Transverse colon (tissue), 4 donors: ENCODE results near the gene FKBP5. TPM values are rescaled to one million over a fixed set of nuclear protein-coding genes. Genes with fewer than 3 reads are reported as not detected.

Source experiments
- DNase-seq: peaks from one replicate; pipeline ENCODE4 v3.0.0-alpha.2; 2019
- H3K27ac ChIP-seq, 4 donors: fragments of 200-600 bp; sonication (generic); 2 replicates each; pipeline ENCODE4 v1.5.1; 2016 to 2018; ENCODE audit warnings: inconsistent platforms in 4 of 4
- H3K27me3 ChIP-seq: fragments of 200-600 bp; sonication (generic); 2 replicates; pipeline ENCODE4 v1.5.1; 2017; ENCODE audit warnings: inconsistent platforms
- H3K36me3 ChIP-seq, 4 donors: fragments of 200-600 bp; sonication (generic); 2 replicates each; pipeline ENCODE4 v1.5.1; 2017 to 2019; ENCODE audit warnings: inconsistent platforms in 4 of 4
- H3K4me1 ChIP-seq, 4 donors: fragments of 200-600 bp; sonication (generic); 2 replicates each; pipeline ENCODE4 v1.5.1; 2017 to 2020; ENCODE audit warnings: inconsistent platforms in 4 of 4
- H3K4me3 ChIP-seq, 4 donors: fragments of 200-600 bp; sonication (generic); 1 replicate in 1 of 4; 2 replicates in 3 of 4; pipeline versions ENCODE4 v1.5.1 to v1.6.1; 2017 to 2019; ENCODE audit warnings: inconsistent platforms in 4 of 4
- H3K9me3 ChIP-seq, 2 donors: fragments of 200-600 bp; sonication (generic); 2 replicates each; pipeline ENCODE4 v1.5.1; 2017 to 2019; ENCODE audit warnings: inconsistent platforms in 2 of 2
- CTCF ChIP-seq, 5 experiments: fragments of 200-600 bp in 3 of 5; fragments of 450-650 bp in 2 of 5; sonication (generic) in 3 of 5; IDR thresholded peaks; 1 replicate in 2 of 5; 2 replicates in 3 of 5; pipeline ENCODE4 v1.5.1; 2016 to 2017; ENCODE audit warnings: antibody characterized with exemption in 5 of 5, inconsistent platforms in 3 of 5, mild to moderate bottlenecking in 2 of 5, moderate library complexity in 1 of 5
- EP300 ChIP-seq: sonication (generic); formaldehyde crosslinking; IDR thresholded peaks from one replicate; pipeline ENCODE4 v1.6.1; 2017; ENCODE audit warnings: antibody characterized with exemption, low read depth
- POLR2A ChIP-seq: fragments of 450-650 bp; IDR thresholded peaks from one replicate; pipeline ENCODE4 v1.6.1; 2016; ENCODE audit warnings: antibody characterized with exemption, mild to moderate bottlenecking, moderate library complexity
- POLR2AphosphoS5 ChIP-seq, 3 donors: sonication (generic); formaldehyde crosslinking; IDR thresholded peaks; one replicate each; pipeline ENCODE4 v1.6.1; 2016; ENCODE audit warnings: antibody characterized with exemption in 3 of 3
- WGBS, 2 donors: methylation state at CpG; one replicate each; pipeline ENCODE4 v1.1.5; 2018; ENCODE audit warnings: low coverage in 1 of 2; 5-methylcytosine and 5-hydroxymethylcytosine counted together
- in situ Hi-C, 4 donors: fragments of 200-750 bp; cut with MboI; loops; one replicate each; pipeline versions ENCODE4 v1.15.0 to v1.15.1; 2017; ENCODE audit warnings: low sequenced_read_pairs in 3 of 4, low pct_ligation_motif_present in 1 of 4, low pct_unique_long_range_greater_than_20kb in 1 of 4
- intact Hi-C: fragments of 100-400 bp; cut with DNase I; formaldehyde crosslinking; loops from one replicate; pipeline ENCODE4 v1.15.1; 2023; ENCODE audit warnings: low total_unique reads
- total RNA-seq, 4 donors: library from RNA; depleted of rRNA; stranded (reverse); fragments of >200 nt; gene quantifications; one replicate each; pipeline ENCODE4 v1.1.0, GENCODE V29; 2016

Gene FKBP5
- total RNA-seq, 4 donors from 2014 or later, result 82.8 to 299 (median 254) TPM

GRCh38 chr6:35550437-35550836 is 138.3 kb downstream of the FKBP5 start:
- Histone ChIP-seq H3K9me3 (no peaks in the 10 kb centered on the region), H3K27me3 (peaks cover 5% of the 10 kb centered on the region), H3K4me1 (no peaks in the 10 kb centered on the region), H3K36me3 (no peaks in the 10 kb centered on the region), H3K27ac (no peak overlapping the region), H3K4me3 (no peak overlapping the region)
- DNase-seq, result no peak
- in situ Hi-C loops (no loop called here), intact Hi-C loops (no loop called here)
- WGBS, 2 donors, result 50 to 56% methylated on average over 1 of the region's 1 CpG
- TF ChIP-seq CTCF (IDR thresholded peaks at IDR 0.05) (no peak), POLR2A (no peak), EP300 (no peak), POLR2AphosphoS5 (IDR thresholded peaks at IDR 0.05) (no peak)

DNA sequence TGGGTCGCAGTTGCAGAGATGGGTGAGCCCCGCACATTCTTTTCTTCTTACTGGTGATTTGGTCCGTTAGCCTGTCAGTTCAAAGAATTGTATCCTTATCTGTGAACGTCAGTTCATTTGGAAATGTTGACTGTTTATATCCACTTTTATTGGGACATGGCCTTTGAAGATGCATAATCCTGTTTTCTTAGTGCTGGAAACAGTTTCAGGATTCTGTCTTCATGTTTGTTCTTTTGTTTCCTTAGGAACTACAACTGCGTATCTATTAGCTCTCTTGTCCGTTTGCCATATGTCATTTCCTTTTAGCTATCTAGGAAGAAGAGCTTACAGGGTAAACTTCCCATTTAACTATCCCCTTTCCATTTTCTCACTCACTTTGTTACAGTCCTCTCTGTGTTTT is 141.0 kb downstream of the FKBP5 start:
- peaks cover 5% of the 10 kb centered on the region for H3K27me3 ChIP-seq
- intact Hi-C loops (no loop called here), in situ Hi-C loops (no loop called here)
- H3K4me1 ChIP-seq, result no peaks in the 10 kb centered on the region
- no peak overlapping the region for H3K4me3 ChIP-seq
- DNase-seq, result no peak
- H3K9me3 ChIP-seq, result no peaks in the 10 kb centered on the region
- no peaks in the 10 kb centered on the region for H3K36me3 ChIP-seq
- 44 to 47% methylated on average over 5 to 6 of the region's 6 CpGs for WGBS, 2 donors
- no peak overlapping the region for H3K27ac ChIP-seq
- TF ChIP-seq POLR2A (no peak), CTCF (IDR thresholded peaks at IDR 0.05) (no peak), POLR2AphosphoS5 (IDR thresholded peaks at IDR 0.05) (no peak), EP300 (no peak)

DNA sequence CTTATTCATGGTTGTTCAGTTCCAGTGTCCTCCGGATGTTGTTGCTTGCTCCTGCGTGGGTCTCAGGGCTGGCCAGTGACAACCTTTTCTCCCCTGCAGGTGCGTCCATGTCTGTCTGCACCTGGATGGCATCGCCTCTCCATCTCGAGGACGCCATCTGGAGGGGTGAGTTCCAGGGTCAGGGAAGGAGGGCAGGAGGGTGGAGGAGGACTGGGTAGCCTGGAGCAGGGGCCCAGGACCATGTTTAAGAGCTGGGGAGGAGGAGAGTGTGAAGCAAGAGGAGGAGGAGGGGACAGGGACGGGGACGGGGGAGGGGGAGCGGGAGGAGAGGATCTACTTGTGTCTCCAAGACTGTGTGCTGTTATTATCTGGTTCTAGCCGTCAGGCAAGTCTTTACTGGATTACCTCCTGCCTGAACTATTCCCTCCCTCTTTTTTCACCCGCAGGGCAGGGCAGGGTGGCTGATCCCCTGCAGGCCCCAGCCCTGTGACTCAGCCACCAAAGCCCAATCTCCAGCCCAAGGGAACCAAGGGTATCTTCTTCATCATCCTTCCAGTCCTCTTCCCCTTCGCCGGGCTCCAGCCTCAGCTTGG is 143.8 kb downstream of the FKBP5 start:
- in situ Hi-C loops (no loop called here), intact Hi-C loops (no loop called here)
- no peaks in the 10 kb centered on the region for H3K36me3 ChIP-seq
- no peak for TF ChIP-seq POLR2AphosphoS5 (IDR thresholded peaks at IDR 0.05)
- no peak for TF ChIP-seq POLR2A
- TF ChIP-seq CTCF (IDR thresholded peaks at IDR 0.05), result no peak
- no peak for TF ChIP-seq EP300
- H3K27me3 ChIP-seq, result peaks cover 5% of the 10 kb centered on the region
- no peak overlapping the region for H3K4me3 ChIP-seq
- no peaks in the 10 kb centered on the region for H3K9me3 ChIP-seq
- DNase-seq, result no peak
- WGBS, 2 donors, result 70 to 80% methylated on average over 2 to 13 of the region's 13 CpGs
- H3K4me1 ChIP-seq, result no peaks in the 10 kb centered on the region
- H3K27ac ChIP-seq, result no peak overlapping the region

DNA sequence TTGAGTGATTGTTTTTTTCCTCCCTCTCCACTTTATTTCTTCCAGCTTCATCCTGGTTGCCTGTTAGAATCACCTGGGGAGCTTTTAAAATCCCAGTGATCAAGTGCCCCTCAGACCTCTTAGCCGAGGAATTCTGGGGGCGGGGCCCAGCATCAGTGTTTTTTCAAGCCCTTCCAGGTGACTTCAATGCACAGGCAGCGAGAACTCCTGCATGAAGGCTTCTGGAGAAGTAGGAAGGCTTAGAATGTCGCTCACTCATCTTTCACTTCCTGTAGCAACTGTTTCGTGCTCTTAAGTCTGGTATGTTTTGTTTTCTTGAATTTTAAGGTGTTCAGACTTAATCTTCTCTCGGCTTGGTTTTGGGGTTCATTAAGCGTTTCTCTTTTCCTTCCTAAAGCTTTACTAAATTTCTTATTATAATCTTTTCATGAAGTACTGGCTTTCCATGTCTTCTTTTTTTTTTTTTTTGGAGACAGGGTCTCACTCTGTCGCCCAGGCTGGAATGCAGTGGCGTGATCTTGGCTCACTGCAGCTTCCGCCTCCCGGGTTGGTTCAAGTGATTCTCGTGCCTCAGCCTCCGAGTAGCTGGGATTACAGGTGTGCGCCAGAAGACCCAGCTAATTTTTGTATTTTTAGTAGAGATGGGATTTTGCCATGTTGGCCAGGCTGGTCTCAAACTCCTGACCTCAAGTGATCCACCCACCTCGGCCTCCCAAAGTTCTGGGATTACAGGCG is 145.1 kb downstream of the FKBP5 start:
- no peak for DNase-seq
- Histone ChIP-seq H3K27me3 (peaks cover 5% of the 10 kb centered on the region), H3K4me3 (no peak overlapping the region), H3K9me3 (no peaks in the 10 kb centered on the region), H3K27ac (no peak overlapping the region), H3K36me3 (no peaks in the 10 kb centered on the region), H3K4me1 (no peaks in the 10 kb centered on the region)
- in situ Hi-C loops (no loop called here), intact Hi-C loops (no loop called here)
- WGBS, 2 donors, result 83 to 91% methylated on average over 9 to 16 of the region's 16 CpGs
- TF ChIP-seq CTCF (IDR thresholded peaks at IDR 0.05) (no peak), POLR2AphosphoS5 (IDR thresholded peaks at IDR 0.05) (no peak), EP300 (no peak), POLR2A (no peak)
